Diencephalon (tissue), 1 donor: Measurements from ENCODE around the gene SLC25A3. TPM values are rescaled to one million over a fixed set of nuclear protein-coding genes. Genes with fewer than 3 reads are reported as not detected.

ENCODE experiments used
- small RNA-seq: library from RNA; depleted of rRNA; stranded (forward); fragments of <200 nt; gene quantifications from one replicate; pipeline ENCODE3, GENCODE V24; 2014
- total RNA-seq: library from RNA; depleted of rRNA; stranded (reverse); fragments of >200 nt; gene quantifications from one replicate; pipeline ENCODE4 v1.2.3, GENCODE V29; 2014

Gene SLC25A3
- 276 TPM for total RNA-seq

GRCh38 chr12:98593351-98594049, at the start of gene SLC25A3:
TSS of gene SLC25A3 (plus strand) at chr12:98593686. CDS start at chr12:98593979, 293 bp downstream.

DNA sequence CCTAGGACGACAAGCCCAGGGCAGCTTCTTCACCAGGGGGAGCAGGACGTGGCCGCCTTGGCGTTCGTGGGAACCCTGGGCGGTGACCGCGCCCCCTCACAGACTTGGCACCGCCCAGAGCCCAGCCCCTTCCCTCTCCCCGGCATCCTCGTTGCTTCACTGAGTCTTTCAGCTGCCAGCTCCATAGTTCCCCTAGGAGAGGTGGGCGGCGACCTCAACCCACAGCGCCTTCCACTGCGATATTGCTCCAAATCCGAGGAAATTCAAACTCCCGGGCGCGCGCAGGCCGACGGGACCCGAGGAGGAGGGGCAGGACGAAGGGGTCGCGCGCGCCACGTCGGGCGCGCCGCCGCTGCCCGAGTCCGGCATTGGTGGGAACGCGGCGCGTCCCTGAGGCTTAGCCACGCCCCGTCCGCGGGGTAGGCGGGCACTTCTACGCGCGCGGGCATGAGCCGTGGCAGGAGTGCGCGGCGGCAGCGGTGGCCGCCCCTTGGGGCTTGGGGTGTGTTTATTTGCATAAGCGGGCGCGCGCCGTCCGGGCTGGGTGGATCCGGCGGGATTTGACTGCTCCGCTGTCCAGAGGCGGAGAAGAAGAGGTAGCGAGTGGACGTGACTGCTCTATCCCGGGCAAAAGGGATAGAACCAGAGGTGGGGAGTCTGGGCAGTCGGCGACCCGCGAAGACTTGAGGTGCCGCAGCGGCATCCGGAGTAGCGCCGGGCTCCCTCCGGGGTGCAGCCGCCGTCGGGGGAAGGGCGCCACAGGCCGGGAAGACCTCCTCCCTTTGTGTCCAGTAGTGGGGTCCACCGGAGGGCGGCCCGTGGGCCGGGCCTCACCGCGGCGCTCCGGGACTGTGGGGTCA, 51.5 kb downstream of the SLC25A3 start, which contains the start of the genes APAF1 and IKBIP:
TSS of gene APAF1 (plus strand) at position 579 of the 860 bp plus-strand sequence. CDS start 3,070 bp downstream, outside the sequence.
TSS of gene IKBIP (minus strand) at position 77 of the 860 bp plus-strand sequence. CDS start 87 bp downstream, outside the sequence.

Small RNA genes lying within 50 kb of the gene (small RNA-seq; reads per million reads assigned to genes)
- 4.0 reads per million, percentile 91 among the genes with 10 or more reads in this experiment for gene SNORA53

Other genes with a start within 250 kb of the SLC25A3 start
- gene TMPO, start 78.1 kb upstream of the SLC25A3 start, total RNA-seq: 125 TPM
- 10.1 TPM for gene IKBIP, start 51.1 kb downstream of the SLC25A3 start, total RNA-seq
- gene APAF1, start 51.6 kb downstream of the SLC25A3 start, total RNA-seq: 45.0 TPM